ENCODE results near the gene UGGT1.

UGGT1 gene

GRCh38 chr2:128090945-128091725, at the start of gene UGGT1:
UGGT1 (plus strand) TSS chr2:128091200; CDS start chr2:128091358, 158 bp downstream.
- Mint-ChIP-seq H3K4me1 (peaks cover 37% of the 10 kb centered on the region), H3K27me3 (no peaks in the 10 kb centered on the region), H3K27ac (peak within 1 kb of the TSS; percentile 97), H3K4me3 (peak within 1 kb of the TSS; percentile 85 to 95), H3K9me3 (no peaks in the 10 kb centered on the region)
- DNase-seq (peak; percentile 93 to 95), ATAC-seq (peak; percentile 99)

- no peaks in the 10 kb centered on the region for H3K4me1 Mint-ChIP-seq
- H3K4me3 Mint-ChIP-seq, result no peak overlapping the region
- H3K27me3 Mint-ChIP-seq, result peaks cover 32% of the 10 kb centered on the region
- DNase-seq, result no peak
- no peak overlapping the region for H3K27ac Mint-ChIP-seq
- ATAC-seq, result no peak
- H3K9me3 Mint-ChIP-seq, result peaks cover 26 to 65% of the 10 kb centered on the region in 2 donors
These were observed 49.4 kb upstream of the UGGT1 start for GRCh38 chr2:128041561-128041960.

GRCh38 chr2:128043041-128043440, 48.0 kb upstream of the UGGT1 start:
- Mint-ChIP-seq H3K4me1 (no peaks in the 10 kb centered on the region), H3K27me3 (peaks cover 32% of the 10 kb centered on the region), H3K4me3 (no peak overlapping the region), H3K27ac (no peak overlapping the region), H3K9me3 (peaks cover 14 to 50% of the 10 kb centered on the region in 2 donors)
- DNase-seq, result no peak
- no peak for ATAC-seq

- DNase-seq, result no peak
- ATAC-seq, result no peak
- H3K4me1 Mint-ChIP-seq, result no peaks in the 10 kb centered on the region
- H3K27me3 Mint-ChIP-seq, result peaks cover 45% of the 10 kb centered on the region
- H3K9me3 Mint-ChIP-seq, result peaks cover 8 to 20% of the 10 kb centered on the region in 2 donors
- H3K27ac Mint-ChIP-seq, result no peak overlapping the region
- H3K4me3 Mint-ChIP-seq, result no peak overlapping the region
These were observed 37.7 kb upstream of the UGGT1 start for GRCh38 chr2:128053331-128053730.

- DNase-seq (no peak), ATAC-seq (no peak)
- Mint-ChIP-seq H3K9me3 (peaks cover 8 to 20% of the 10 kb centered on the region in 2 donors), H3K27ac (no peak overlapping the region), H3K4me1 (no peaks in the 10 kb centered on the region), H3K27me3 (peaks cover 43% of the 10 kb centered on the region), H3K4me3 (no peak overlapping the region)
These were observed 36.7 kb upstream of the UGGT1 start for GRCh38 chr2:128054104-128054885.

- ATAC-seq, result no peak
- peaks cover 0 to 8% of the 10 kb centered on the region in 2 donors for H3K9me3 Mint-ChIP-seq
- H3K4me1 Mint-ChIP-seq, result no peaks in the 10 kb centered on the region
- H3K4me3 Mint-ChIP-seq, result no peak overlapping the region
- peaks cover 17% of the 10 kb centered on the region for H3K27me3 Mint-ChIP-seq
- H3K27ac Mint-ChIP-seq, result no peak overlapping the region
- DNase-seq, result no peak
These were observed 33.7 kb upstream of the UGGT1 start for GRCh38 chr2:128057334-128057733.

- peaks cover 9% of the 10 kb centered on the region for H3K27me3 Mint-ChIP-seq
- no peaks in the 10 kb centered on the region for H3K4me1 Mint-ChIP-seq
- ATAC-seq (no peak), DNase-seq (no peak)
- no peak overlapping the region for H3K4me3 Mint-ChIP-seq
- peaks cover 0 to 8% of the 10 kb centered on the region in 2 donors for H3K9me3 Mint-ChIP-seq
- H3K27ac Mint-ChIP-seq, result no peak overlapping the region
These were observed 32.9 kb upstream of the UGGT1 start for GRCh38 chr2:128058114-128058513.

GRCh38 chr2:128062571-128062970, 28.4 kb upstream of the UGGT1 start:
- DNase-seq, result no peak
- Mint-ChIP-seq H3K9me3 (no peaks in the 10 kb centered on the region), H3K27ac (no peak overlapping the region), H3K4me1 (peaks cover 6% of the 10 kb centered on the region), H3K27me3 (no peaks in the 10 kb centered on the region), H3K4me3 (no peak overlapping the region)
- ATAC-seq, result no peak

GRCh38 chr2:128064353-128064752, 26.6 kb upstream of the UGGT1 start:
- no peak overlapping the region for H3K27ac Mint-ChIP-seq

GRCh38 chr2:128069769-128070168, 21.2 kb upstream of the UGGT1 start:
- Mint-ChIP-seq H3K27ac (no peak overlapping the region), H3K4me1 (no peaks in the 10 kb centered on the region), H3K4me3 (no peak overlapping the region), H3K27me3 (no peaks in the 10 kb centered on the region), H3K9me3 (no peaks in the 10 kb centered on the region)
- no peak for ATAC-seq
- no peak for DNase-seq

More at GRCh38 chr2:128064353-128064752, 26.6 kb upstream of the UGGT1 start:
- Mint-ChIP-seq H3K4me3 (no peak overlapping the region), H3K9me3 (no peaks in the 10 kb centered on the region), H3K4me1 (peaks cover 6% of the 10 kb centered on the region), H3K27me3 (no peaks in the 10 kb centered on the region)
- ATAC-seq (no peak), DNase-seq (no peak)

GRCh38 chr2:128073278-128073677, 17.7 kb upstream of the UGGT1 start:
- DNase-seq (no peak), ATAC-seq (no peak)
- no peaks in the 10 kb centered on the region for H3K9me3 Mint-ChIP-seq
- H3K4me3 Mint-ChIP-seq, result no peak overlapping the region
- H3K27ac Mint-ChIP-seq, result no peak overlapping the region
- no peaks in the 10 kb centered on the region for H3K4me1 Mint-ChIP-seq
- no peaks in the 10 kb centered on the region for H3K27me3 Mint-ChIP-seq

- no peaks in the 10 kb centered on the region for H3K4me1 Mint-ChIP-seq
- no peak overlapping the region for H3K4me3 Mint-ChIP-seq
- H3K27ac Mint-ChIP-seq, result no peak overlapping the region
- no peaks in the 10 kb centered on the region for H3K9me3 Mint-ChIP-seq
- no peaks in the 10 kb centered on the region for H3K27me3 Mint-ChIP-seq
- DNase-seq (no peak), ATAC-seq (no peak)
These were observed 14.4 kb upstream of the UGGT1 start for GRCh38 chr2:128076461-128077106.

- no peak overlapping the region for H3K27ac Mint-ChIP-seq
- no peak overlapping the region for H3K4me3 Mint-ChIP-seq
- ATAC-seq, result no peak
- no peak for DNase-seq
- H3K9me3 Mint-ChIP-seq, result peaks cover 0 to 7% of the 10 kb centered on the region in 2 donors
- peaks cover 5% of the 10 kb centered on the region for H3K4me1 Mint-ChIP-seq
- peaks cover 10% of the 10 kb centered on the region for H3K27me3 Mint-ChIP-seq
These were observed 6.2 kb upstream of the UGGT1 start for GRCh38 chr2:128084757-128085156.

GRCh38 chr2:128086244-128086643, 4.8 kb upstream of the UGGT1 start:
- DNase-seq (no peak), ATAC-seq (no peak)
- Mint-ChIP-seq H3K9me3 (peaks cover 0 to 7% of the 10 kb centered on the region in 2 donors), H3K4me1 (peaks cover 9% of the 10 kb centered on the region), H3K27me3 (peaks cover 10% of the 10 kb centered on the region), H3K27ac (peak overlapping the region in 1 of 2 donors; percentile 69), H3K4me3 (no peak overlapping the region)

- H3K4me3 Mint-ChIP-seq, result peak overlapping the region; percentile 85 to 95
- peaks cover 36% of the 10 kb centered on the region for H3K4me1 Mint-ChIP-seq
- no peak for DNase-seq
- no peak for ATAC-seq
- no peaks in the 10 kb centered on the region for H3K27me3 Mint-ChIP-seq
- peak overlapping the region; percentile 97 for H3K27ac Mint-ChIP-seq
- no peaks in the 10 kb centered on the region for H3K9me3 Mint-ChIP-seq
These were observed 440 bp upstream of the UGGT1 start for GRCh38 chr2:128090575-128090944.

GRCh38 chr2:128091726-128092080, 703 bp downstream of the UGGT1 start:
- Mint-ChIP-seq H3K27me3 (no peaks in the 10 kb centered on the region), H3K4me3 (peak overlapping the region; percentile 85 to 95), H3K4me1 (peaks cover 37% of the 10 kb centered on the region), H3K9me3 (no peaks in the 10 kb centered on the region), H3K27ac (peak overlapping the region; percentile 97)
- DNase-seq (no peak), ATAC-seq (no peak)

All from stimulated activated naive CD8-positive, alpha-beta T cell treated with anti-CD3 and anti-CD28 coated beads, Interleukin-15, amount 100 ng/mL, for 72 hours (primary cell).